Measurements from ENCODE around the gene TMEM168.
A peak's percentile ranks its signal among the peaks of the same experiment; 100 is the strongest.
"Not testable (repeated sequence)": the region's sequence is repeated elsewhere in the genome, so short reads cannot be mapped to it uniquely, and the experiment has no call there.

Gene TMEM168

GRCh38 chr7:112800486-112800885 is 10.3 kb upstream of the TMEM168 start:
- H3K36me3 ChIP-seq (ENCODE audit: insufficient read depth, low read length): no peaks in the 10 kb centered on the region
- no peak overlapping the region for H3K4me3 ChIP-seq
- no peak for DNase-seq (ENCODE audit: low read depth, low spot score)
- no peak overlapping the region for H3K9ac ChIP-seq (ENCODE audit: insufficient read length)
- H3K27ac ChIP-seq: no peak overlapping the region
- no peak for TF ChIP-seq EZH2 (IDR thresholded peaks at IDR 0.05)
- no peak for TF ChIP-seq FOXP2 (optimal IDR thresholded peaks at IDR 0.05; ENCODE audit: control extremely low read depth, extremely low read length, insufficient read depth)
- no peak for TF ChIP-seq POLR2AphosphoS5 (IDR thresholded peaks at IDR 0.05; ENCODE audit: borderline replicate concordance, low read depth, low read length)
- H3K9me3 ChIP-seq (ENCODE audit: low read depth, low read length): no peaks in the 10 kb centered on the region

DNA sequence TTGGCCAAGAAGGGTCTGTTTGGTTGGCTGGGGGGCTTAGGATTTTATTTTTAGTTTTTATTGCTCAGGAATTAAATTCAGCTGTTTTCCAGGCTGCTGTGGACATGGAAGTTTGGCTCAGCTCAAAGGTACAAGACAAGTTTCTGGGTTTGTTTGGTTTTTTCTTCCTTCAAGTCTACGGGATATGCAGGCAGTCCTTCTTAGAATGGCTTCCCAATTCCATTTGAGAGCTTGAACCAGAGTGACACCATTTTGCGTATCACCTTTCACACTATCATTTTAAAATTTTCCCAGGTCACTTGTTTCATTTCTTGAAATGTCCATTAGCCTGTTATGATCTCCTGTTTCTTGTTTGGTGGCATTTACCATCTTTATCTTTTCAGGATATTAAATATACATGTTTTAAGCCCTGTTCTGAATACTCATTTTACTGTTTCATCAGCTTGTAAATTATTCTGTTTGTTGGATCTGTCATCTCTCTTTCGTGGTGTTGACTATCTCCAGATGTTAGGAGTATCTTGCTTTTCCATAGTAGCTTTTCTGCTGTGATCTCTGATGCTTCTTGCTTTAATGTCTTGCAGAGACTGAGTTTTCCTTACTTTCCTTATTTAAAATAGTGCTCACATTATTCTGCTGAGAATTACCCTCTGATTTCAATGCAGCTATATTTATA is 9.4 kb upstream of the TMEM168 start:
- H3K9me3 ChIP-seq (ENCODE audit: low read depth, low read length): no peaks in the 10 kb centered on the region
- TF ChIP-seq POLR2AphosphoS5 (IDR thresholded peaks at IDR 0.05; ENCODE audit: borderline replicate concordance, low read depth, low read length) (no peak), FOXP2 (optimal IDR thresholded peaks at IDR 0.05; ENCODE audit: control extremely low read depth, extremely low read length, insufficient read depth) (no peak), EZH2 (IDR thresholded peaks at IDR 0.05) (no peak)
- no peak overlapping the region for H3K4me3 ChIP-seq
- no peaks in the 10 kb centered on the region for H3K36me3 ChIP-seq (ENCODE audit: insufficient read depth, low read length)
- no peak overlapping the region for H3K9ac ChIP-seq (ENCODE audit: insufficient read length)
- no peak for DNase-seq (ENCODE audit: low read depth, low spot score)
- peak overlapping the region; percentile 5 for H3K27ac ChIP-seq

- H3K9me3 ChIP-seq (ENCODE audit: low read depth, low read length): no peaks in the 10 kb centered on the region
- DNase-seq (ENCODE audit: low read depth, low spot score): no peak
- H3K36me3 ChIP-seq (ENCODE audit: insufficient read depth, low read length): no peaks in the 10 kb centered on the region
- no peak overlapping the region for H3K27ac ChIP-seq
- H3K9ac ChIP-seq (ENCODE audit: insufficient read length): no peak overlapping the region
- no peak for TF ChIP-seq FOXP2 (optimal IDR thresholded peaks at IDR 0.05; ENCODE audit: control extremely low read depth, extremely low read length, insufficient read depth)
- TF ChIP-seq EZH2 (IDR thresholded peaks at IDR 0.05): no peak
- TF ChIP-seq POLR2AphosphoS5 (IDR thresholded peaks at IDR 0.05; ENCODE audit: borderline replicate concordance, low read depth, low read length): no peak
- no peak overlapping the region for H3K4me3 ChIP-seq
These were observed 8.3 kb upstream of the TMEM168 start for GRCh38 chr7:112798274-112799159.

DNA sequence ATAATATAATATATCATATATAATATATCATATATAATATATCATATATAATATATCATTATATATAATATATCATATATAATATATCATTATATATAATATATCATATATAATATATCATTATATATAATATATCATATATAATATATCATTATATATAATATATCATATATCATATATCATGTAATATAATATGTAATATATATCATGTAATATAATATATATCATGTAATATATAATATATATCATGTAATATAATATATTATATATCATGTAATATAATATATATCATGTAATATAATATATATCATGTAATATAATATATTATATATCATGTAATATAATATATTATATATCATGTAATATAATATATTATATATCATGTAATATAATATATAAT is 6.4 kb upstream of the TMEM168 start:
- H3K4me3 ChIP-seq; H3K9ac ChIP-seq (ENCODE audit: insufficient read length); H3K27ac ChIP-seq; DNase-seq (ENCODE audit: low read depth, low spot score); H3K36me3 ChIP-seq (ENCODE audit: insufficient read depth, low read length); H3K9me3 ChIP-seq (ENCODE audit: low read depth, low read length): not testable (repeated sequence)

GRCh38 chr7:112792441-112792840 is 2.2 kb upstream of the TMEM168 start:
- Histone ChIP-seq H3K9ac (ENCODE audit: insufficient read length) (no peak overlapping the region), H3K27ac (no peak overlapping the region), H3K4me3 (no peak overlapping the region), H3K9me3 (ENCODE audit: low read depth, low read length) (no peaks in the 10 kb centered on the region), H3K36me3 (ENCODE audit: insufficient read depth, low read length) (0 out of 2 replicates have a peak, but pooled peaks cover 5% of the 10 kb centered on the region)
- no peak for TF ChIP-seq POLR2AphosphoS5 (IDR thresholded peaks at IDR 0.05; ENCODE audit: borderline replicate concordance, low read depth, low read length)
- TF ChIP-seq FOXP2 (optimal IDR thresholded peaks at IDR 0.05; ENCODE audit: control extremely low read depth, extremely low read length, insufficient read depth): no peak
- no peak for TF ChIP-seq EZH2 (IDR thresholded peaks at IDR 0.05)
- no peak for DNase-seq (ENCODE audit: low read depth, low spot score)

GRCh38 chr7:112791465-112792168 is 1.4 kb upstream of the TMEM168 start:
- no peaks in the 10 kb centered on the region for H3K9me3 ChIP-seq (ENCODE audit: low read depth, low read length)
- no peak overlapping the region for H3K27ac ChIP-seq
- DNase-seq (ENCODE audit: low read depth, low spot score): no peak
- H3K4me3 ChIP-seq: no peak overlapping the region
- H3K36me3 ChIP-seq (ENCODE audit: insufficient read depth, low read length): 0 out of 2 replicates have a peak, but pooled peaks cover 5% of the 10 kb centered on the region
- no peak overlapping the region for H3K9ac ChIP-seq (ENCODE audit: insufficient read length)
- TF ChIP-seq FOXP2 (optimal IDR thresholded peaks at IDR 0.05; ENCODE audit: control extremely low read depth, extremely low read length, insufficient read depth) (no peak), EZH2 (IDR thresholded peaks at IDR 0.05) (no peak), POLR2AphosphoS5 (IDR thresholded peaks at IDR 0.05; ENCODE audit: borderline replicate concordance, low read depth, low read length) (no peak)

DNA sequence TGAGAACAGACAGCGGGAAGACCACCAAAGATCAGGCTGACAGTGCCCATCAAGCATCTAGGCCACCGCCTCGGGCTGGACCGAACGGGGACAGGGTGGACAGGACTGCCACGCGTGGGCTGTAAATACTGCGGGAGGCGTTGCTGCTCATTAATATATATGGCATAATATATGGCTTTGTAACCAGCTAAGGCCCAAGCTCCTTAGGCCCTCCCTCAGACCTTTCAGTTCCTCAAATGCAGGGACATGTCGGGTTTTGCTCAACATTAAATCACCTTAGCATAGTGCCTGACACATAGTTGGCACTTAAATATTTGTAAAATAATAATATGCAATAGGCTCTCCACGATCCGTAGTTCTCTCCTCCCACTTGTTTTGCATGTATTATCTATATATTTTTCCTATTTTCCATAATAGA is 402 bp upstream of the TMEM168 start:
- TF ChIP-seq POLR2AphosphoS5 (IDR thresholded peaks at IDR 0.05; ENCODE audit: borderline replicate concordance, low read depth, low read length): no peak
- no peak for TF ChIP-seq EZH2 (IDR thresholded peaks at IDR 0.05)
- no peak for TF ChIP-seq FOXP2 (optimal IDR thresholded peaks at IDR 0.05; ENCODE audit: control extremely low read depth, extremely low read length, insufficient read depth)
- H3K36me3 ChIP-seq (ENCODE audit: insufficient read depth, low read length): 0 out of 2 replicates have a peak, but pooled peaks cover 5% of the 10 kb centered on the region
- peak overlapping the region; percentile 87 for H3K4me3 ChIP-seq
- no peak overlapping the region for H3K27ac ChIP-seq
- no peak for DNase-seq (ENCODE audit: low read depth, low spot score)
- peak overlapping the region; percentile 96 for H3K9ac ChIP-seq (ENCODE audit: insufficient read length)
- no peaks in the 10 kb centered on the region for H3K9me3 ChIP-seq (ENCODE audit: low read depth, low read length)

DNA sequence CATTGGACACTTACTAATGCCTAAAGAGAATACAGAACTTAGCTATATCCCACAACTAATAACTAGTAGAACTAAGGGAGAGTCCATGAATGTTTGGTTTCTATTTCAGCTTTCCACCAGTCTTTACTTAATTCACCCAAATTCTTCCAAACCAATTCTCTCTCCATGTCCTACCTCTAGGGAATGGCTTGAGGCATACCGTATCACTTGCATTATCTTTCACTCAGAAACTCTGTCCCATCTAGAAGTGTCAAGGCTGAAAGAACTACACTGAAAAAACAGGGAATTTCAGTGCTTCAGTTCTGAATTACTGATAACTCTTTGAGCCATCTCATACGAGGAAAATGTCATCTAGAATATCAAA is 758 bp downstream of the TMEM168 start:
- no peaks in the 10 kb centered on the region for H3K9me3 ChIP-seq (ENCODE audit: low read depth, low read length)
- peak overlapping the region; percentile 96 for H3K9ac ChIP-seq (ENCODE audit: insufficient read length)
- peak overlapping the region; percentile 82; the same call in 1 of the 2 replicates for H3K27ac ChIP-seq
- H3K36me3 ChIP-seq (ENCODE audit: insufficient read depth, low read length): peaks cover 8% of the 10 kb centered on the region
- peak overlapping the region; percentile 87 for H3K4me3 ChIP-seq
- no peak for TF ChIP-seq EZH2 (IDR thresholded peaks at IDR 0.05)
- TF ChIP-seq FOXP2 (optimal IDR thresholded peaks at IDR 0.05; ENCODE audit: control extremely low read depth, extremely low read length, insufficient read depth): no peak
- no peak for TF ChIP-seq POLR2AphosphoS5 (IDR thresholded peaks at IDR 0.05; ENCODE audit: borderline replicate concordance, low read depth, low read length)
- no peak for DNase-seq (ENCODE audit: low read depth, low spot score)

All from SK-N-MC (cell line).